ENCODE data around the gene CPNE2.
"Not testable (repeated sequence)": the region's sequence is repeated elsewhere in the genome, so short reads cannot be mapped to it uniquely, and the experiment has no call there.

The CPNE2 gene

DNA sequence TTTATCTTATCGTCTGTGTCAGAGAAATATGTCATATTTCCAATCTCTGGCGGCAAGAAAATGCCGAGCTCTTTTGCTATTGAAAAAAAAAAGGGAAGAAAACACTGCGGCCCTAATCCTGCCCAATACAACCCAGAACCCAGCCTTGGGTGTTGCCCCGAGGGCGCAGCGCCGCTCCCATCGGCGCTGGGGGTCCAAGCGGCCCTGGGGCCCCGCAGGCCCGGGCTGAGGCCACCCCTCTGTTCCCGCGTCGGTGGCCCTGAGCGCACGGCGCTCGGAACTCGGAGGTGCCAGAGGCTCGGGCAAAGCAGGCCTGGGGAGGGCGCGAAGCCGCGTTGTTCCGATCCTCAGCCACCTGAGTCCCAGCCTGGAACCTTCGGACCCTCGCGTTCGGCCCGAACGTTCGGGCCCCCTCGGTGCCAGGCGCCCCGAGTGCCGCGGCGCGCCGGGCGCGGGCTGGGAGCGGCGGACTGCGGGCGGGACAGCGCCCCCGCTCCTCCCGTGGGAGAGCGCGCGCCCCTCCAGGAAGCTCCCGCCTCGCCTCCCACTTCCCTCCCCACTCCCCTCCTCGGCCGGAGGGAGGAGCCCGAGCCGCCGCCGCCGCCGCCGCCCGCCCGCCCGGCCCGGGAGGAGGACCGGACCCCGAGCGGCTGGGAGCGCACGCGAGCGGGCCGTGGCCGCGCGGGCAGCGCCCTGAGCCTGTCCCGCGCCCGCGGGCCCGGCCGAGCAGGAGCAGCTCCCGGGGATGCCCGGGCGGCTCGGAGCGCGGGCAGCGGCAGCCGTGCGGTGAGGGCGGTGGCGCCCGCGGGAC, at the start of gene CPNE2:
Gene CPNE2, plus strand, starts transcription at position 609 of the 811 bp plus-strand sequence. CDS start 18,160 bp downstream, outside the sequence.
- peak in 2 of 3 experiments; percentile 72 to 82 for DNase-seq

DNA sequence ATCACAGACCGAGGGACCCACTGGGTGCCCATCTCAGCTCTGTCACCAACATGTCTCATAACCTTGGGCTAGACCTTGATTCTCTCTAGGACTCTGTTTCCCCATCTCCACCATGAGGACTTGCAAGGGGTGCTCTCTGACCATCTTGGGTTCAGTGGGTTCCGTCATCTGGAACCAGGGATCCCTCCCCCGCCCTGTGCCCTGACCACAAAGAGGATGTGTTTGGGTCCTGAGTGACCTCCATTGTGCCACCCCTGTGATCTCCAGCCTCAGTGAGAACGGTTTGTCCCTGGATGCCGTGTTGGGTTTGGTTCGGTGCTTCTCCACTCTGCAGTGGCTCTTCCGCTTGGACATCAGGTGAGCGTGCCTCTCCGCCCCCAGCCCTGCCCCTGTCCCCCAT, 49.1 kb upstream of the CPNE2 start:
- DNase-seq, result no peak

DNA sequence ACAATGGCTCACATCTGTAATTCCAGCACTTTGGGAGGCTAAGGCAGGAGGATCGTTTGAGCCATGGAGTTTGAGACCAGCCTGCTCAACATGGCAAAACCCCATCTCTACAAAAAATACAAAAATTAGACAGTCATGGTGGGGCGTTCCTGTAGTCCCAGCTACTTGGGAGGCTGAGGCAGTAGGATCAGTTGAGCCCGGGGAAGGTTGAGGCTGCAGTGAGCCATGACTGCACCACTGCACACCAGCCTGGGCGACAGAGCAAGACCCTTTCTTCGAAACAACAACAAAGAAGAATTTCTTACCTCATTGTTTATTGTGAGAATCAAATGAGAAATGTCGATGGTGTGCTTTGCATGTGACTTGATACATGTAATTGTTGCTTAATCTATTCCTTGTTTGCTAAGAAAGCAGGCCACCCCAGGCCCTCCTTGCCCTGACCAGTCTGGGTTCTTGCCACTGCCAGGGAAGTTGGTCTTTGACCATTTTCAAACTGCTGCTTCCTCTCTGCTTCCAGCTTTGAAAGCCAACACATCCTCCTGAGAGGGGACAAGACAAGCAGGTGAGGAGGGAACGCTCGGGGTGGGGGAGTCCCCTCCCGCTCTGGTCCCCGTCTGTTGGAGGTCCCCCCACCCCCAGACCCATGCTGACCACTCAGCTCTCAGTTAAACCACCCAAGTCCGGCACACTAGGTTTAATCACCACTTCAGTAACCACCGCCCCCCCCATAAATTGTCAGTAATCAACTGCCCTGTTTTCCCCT, 47.3 kb upstream of the CPNE2 start:
- DNase-seq, result no peak

DNA sequence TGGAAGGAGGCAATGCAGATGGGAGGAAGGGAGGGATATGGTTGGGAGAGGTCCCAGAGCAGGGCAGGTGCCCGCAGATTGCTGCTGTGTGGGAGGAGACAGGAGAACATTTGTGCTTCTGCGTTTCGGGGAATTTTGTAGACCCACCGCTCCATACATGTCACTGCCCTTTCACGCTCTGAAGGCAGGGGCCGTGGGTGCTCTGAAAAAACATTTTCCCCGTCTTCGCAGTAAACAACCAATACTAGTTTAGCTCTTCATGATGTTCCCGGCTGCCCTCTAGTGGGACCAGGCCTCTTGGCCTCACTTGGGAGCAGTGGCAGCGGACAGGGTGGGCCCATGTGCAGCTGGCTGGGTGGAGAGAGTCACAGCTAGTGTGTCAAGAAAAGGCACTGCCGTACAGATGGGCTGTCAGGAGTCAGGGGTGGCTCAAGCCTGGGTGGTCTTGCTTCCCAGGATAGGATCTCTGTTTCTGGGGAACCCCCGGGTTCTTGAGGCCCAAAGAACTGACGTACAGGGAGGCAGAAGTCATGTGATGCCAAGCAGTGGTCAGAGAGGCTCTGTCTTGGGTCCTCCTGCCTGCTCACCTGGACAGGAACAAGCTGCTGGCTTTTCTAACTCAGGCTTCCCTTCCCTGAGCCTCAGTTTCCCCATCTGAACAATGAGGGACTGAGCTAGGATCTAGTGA, 46.5 kb upstream of the CPNE2 start:
- no peak for DNase-seq

DNA sequence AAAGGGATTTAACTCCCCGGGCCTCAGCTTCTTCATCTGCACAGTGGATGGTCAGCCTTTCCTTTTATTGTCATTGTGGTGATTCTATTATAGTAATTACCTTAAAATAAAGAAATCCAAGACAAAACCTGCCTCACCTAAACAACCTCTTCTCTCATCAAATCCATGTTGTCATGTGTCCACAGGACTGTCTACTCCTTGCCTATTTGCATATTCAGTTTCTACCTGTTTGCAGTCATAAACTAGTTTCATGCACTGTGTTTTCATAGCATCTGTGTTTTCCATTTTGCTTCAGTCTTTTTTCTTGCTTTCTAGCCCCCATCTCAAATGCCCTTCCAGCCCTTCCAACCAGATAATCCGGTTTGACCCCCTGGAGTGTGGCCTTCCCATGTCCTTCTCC, 44.3 kb upstream of the CPNE2 start:
- DNase-seq, result peak in 2 of 3 experiments; percentile 7 to 41

DNA sequence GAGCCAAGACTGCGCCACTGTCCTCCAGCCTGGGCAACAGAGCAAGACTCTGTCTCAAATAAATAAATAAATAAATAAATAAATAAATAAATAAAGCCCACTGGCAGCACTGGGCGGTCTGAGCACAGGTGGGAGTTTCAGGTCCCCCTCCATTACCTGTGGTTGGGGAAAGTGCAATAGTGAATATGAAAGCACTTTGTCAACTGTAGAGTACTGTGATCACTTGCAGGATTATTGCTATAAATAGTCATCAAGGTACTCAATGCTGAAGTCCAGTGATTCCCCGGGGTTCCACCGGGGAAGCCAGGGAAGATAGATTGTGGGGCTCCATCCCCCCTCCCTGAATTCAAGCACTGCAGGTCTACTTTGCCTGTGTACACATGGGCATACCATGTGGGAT, 42.7 kb upstream of the CPNE2 start:
- DNase-seq, result no peak

DNA sequence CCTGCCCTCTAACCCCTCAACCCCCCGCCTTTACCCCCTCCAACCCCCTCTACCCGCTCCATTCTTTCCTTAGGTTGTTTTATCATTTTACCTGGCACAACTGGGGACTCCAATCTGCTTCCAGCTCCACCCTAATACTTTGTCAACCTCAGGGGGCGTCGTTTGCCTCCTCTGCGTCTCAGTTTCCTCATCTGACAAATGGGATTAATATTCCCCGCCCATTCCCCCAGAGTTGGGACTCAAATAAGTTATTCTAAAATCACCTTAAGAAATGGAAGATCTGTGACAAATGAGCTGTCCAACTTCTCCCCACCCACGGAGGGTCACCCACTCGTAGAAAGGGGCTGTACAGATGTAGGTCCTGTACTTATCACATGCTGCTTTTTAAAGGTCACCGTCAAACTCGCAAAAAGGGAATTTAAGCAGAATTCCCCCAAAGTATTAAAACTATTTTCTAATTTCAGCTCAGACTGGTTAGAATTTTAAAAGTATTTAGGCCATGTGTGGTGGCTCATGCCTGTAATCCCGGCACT, 40.6 kb upstream of the CPNE2 start:
- DNase-seq, result no peak

DNA sequence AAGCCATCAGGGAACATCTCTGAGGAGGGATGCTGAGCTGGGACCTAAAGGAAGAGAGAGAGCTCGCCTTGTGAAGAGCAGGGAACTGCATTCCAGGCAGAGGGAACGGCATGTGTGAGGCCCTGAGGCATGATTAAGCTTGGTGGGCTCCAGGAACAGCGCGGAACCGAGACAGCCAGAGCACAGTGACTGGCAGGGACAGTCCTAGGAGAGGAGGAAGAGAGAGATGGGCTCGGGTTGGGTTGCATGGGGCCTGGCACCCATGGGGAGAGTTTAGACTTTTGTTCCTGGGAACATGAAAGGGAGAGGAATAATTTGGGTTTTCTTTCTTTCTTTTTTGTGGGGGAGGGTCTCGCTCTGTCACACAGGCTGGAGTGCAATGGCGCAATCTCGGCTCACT, 39.2 kb upstream of the CPNE2 start:
- DNase-seq, result no peak

DNA sequence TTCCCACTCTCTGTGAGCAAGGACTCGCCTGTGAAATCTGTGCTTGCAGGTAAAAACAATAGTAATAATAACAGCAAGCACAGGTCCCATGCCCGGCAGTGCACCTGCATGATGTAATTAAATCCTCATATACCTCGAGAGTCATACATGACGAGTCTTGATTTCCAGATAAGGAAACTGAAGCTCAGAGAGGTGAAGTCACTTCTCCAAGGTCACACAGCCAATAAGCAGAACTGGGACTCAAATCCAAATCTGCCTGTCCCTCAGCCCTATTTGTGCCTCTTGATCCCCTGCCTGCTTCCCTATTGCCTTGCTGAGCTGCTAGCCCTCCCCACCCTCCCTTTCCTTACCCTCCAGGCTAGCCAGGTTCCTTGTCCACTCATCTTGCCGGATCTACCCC, 38.0 kb upstream of the CPNE2 start:
- no peak for DNase-seq

DNA sequence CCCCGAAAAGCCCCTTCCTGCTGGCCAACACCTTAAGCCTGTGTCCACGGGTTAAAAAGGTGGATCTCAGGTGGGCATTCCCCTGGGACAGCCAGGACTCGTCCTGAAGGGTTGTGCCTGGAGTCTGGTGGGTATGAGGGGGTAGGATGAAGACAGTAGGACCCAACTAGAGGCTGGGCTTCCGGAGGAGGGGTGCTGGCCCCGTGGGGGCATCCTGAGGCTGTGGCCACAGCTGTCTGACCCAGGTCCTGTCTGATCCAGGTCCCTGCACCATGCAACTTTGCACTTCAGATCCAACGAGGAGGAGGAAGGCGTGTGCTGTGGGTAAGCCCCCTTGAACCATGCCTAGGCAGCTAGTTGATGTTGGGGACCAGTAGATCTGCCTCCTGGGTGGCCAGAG, 37.6 kb upstream of the CPNE2 start:
- no peak for DNase-seq

DNA sequence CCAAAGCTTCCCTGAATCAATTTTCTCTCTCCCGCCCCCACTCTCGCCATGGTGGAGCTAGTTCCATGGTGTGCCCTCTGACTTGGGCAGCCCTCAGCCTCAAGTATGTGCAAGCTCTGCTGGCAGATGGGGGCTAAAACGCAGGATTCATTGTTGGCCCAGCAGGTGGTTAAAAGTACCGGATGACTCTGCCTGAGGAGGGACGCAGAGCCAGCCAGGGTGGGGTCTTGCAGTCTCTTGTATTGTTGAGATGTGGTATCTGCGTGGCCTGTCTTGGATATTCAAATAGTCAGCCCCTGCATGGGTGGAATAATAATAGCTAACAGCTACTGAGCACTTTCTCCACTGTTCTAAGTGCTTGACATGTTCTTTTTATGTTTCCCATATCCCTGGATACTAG, 36.7 kb upstream of the CPNE2 start:
- no peak for DNase-seq

DNA sequence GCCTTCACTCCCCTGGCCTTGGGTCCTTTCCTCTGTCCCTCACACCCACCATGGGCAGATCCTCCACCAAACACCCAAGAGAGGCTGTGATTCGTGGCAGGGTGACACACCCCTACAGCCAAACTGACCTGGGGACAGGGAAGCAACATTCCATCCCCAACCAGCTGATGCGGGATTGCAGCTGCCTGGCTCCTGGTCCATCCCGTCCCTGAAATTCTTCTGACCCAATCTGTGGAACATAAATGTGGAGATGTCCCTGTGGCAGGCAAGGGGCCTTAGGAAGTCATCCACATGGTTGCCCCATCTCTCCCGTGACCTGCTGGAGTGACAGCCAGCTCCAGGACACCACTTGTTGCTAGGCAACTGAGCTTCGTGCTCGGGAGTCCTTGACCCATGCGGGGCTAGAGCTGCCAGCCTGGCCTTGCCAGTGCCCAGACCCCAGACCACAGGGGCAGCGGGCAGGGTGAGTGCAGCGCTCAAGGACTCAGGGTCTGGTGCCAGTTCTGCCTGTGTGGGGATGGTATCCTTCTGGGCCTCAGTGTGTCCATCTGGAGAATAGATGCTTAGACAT, 34.0 kb upstream of the CPNE2 start:
- DNase-seq, result peak in 1 of 3 experiments; percentile 4

DNA sequence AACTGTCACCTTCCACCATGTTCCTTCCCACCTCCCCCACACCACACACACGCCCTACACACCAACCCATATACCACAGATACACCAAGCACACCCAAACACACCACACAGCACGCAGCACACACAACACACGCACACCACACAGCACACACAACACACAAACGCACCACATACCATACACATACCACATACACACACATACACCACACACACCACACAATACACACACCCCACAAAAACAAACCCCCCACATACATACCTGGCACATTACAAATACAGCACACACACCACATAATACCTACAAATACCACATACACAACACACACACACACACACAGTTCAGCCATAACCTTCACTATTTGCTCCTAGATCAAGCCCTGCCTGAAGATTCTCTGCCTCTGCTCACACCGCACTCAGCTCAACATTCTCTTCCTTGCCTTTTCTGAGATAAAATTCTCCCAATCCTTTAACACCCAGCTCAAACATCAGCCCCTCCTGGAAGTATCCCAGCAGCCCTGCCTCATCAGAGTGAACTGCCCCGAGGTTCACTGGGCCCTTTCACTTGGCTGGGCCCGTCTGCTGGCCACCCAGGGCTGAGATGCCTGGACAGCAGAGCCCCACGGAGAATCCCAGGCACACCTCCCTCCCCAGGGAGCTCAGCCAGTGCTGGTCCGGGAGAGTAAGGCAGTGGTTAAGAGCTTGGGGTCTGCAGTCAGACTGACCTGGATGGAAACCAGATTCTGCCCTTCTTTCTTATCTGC, 31.9 kb upstream of the CPNE2 start:
- no peak for DNase-seq

DNA sequence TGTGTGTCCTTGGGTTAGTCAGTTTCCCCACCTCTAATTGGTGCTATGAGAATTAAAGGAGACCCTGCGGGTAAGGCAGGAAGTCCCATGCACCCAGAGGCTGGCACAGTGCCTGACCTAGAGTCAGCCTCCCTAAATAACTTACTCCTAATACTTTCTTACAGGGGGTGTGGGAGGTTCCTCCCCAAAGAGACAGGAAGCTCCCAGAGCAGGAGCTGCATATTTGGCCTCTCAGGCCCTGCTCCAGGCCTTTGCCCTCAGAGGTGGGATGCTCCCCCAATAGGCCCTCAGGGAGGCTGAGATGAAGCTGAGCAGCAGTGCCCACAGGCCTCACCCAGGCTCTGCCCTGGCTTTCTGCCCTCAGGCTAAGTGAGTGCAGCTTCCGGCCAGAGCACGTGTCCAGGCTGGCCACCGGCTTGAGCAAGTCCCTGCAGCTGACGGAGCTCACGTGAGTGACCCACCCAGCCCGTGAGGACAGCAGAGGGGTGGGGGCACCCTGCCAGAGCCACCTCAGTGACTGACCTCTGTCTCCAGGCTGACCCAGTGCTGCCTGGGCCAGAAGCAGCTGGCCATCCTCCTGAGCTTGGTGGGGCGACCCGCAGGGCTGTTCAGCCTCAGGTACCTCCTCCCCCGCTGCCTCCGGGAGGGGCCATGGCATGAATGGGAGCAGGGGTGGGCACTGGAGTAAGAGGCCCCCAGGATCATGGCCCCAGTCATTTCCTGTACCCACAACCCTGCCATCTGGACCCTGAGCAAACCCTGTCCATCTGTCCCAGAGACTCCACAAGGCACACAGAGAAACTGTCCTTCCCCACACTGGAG, 31.1 kb upstream of the CPNE2 start:
- peak in 2 of 3 experiments; percentile 42 to 73 for DNase-seq

DNA sequence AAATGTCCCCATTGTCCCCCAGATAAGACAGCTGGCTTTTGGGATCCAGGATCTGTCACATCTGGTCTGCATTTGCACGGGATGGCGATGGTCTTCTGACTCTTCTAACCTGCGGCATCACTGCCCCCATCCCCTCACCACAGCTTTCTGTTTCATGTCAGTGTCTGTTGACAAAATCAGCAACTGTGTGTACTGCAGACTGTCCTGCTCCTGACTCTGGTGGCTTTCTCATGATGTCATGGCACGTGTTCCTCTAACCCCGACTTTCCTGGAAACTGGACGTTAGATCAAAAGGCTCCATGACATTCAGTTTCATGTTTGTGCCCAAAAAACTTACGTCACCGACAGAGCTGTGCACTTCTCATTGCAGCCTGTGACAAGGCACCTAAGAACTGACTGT, 30.1 kb upstream of the CPNE2 start:
- no peak for DNase-seq

DNA sequence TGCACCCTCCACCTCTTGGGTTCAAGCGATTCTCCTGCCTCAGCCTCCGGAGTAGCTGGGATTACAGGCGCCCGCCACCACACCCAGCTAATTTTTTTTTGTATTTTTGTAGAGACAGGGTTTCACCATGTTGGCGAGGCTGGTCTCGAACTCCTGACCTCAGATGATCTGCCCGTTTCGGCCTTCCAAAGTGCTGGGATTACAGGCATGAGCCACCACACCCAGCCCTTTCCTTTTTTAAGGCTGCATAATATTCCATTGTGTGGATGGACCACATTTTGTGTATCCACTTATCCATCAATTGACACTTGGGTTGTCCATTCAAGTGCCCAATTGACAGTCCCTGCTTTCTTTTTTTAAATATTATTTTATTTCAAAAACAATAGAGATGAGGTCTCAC, 29.2 kb upstream of the CPNE2 start:
- DNase-seq, result not testable (repeated sequence)

DNA sequence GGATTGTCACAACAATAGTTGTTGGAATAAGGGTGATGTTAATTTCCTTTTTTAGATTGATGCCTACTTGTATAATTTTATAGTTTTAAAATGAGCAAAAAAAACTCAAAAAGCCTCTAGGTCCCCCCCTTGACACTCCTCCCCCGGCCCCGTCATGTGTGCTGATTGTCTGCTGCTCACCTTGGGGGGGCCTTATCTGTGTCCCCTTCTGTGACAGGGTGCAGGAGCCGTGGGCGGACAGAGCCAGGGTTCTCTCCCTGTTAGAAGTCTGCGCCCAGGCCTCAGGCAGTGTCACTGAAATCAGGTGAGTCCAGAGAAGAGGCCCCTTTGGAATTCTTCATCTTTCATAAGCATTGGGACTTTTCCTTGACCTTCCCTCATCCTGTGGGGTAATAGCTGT, 27.4 kb upstream of the CPNE2 start:
- DNase-seq, result no peak

DNA sequence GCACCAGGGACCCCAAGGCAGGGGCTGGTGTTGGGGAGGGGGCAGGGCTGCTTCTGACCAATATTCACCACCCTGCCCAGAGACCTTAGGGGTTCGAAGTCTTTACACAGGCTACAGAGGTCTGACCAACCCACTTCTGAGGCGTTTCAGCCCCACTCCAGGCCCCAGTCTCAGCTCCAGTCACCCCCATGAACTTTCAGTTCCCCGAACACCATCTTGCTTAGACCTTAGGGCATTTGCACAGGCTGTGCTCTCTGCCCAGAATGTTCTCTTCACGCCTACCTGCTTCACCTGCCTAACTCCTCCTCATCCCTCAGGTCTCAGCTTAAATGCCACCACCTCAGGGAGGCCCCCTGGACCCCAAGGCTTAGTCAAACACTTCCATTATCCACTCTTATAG, 25.8 kb upstream of the CPNE2 start:
- DNase-seq, result no peak

DNA sequence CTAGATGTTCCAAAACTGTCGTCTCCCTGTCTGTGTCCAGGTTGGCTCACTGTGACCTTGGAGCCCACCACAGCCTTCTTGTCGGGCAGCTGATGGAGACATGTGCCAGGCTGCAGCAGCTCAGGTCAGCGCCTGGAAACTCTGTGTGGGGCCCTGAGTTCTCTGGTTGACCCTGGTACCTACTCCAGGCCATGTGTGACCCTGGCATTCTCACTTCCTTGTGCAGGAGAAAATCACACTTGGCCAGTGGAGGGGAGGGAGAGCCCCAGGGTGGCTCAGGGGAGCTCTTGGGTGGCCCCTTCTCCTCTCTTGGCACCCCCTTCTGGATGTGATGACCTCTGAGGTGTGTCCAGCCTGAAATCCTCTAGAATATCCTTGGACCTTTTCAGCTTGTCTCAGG, 25.0 kb upstream of the CPNE2 start:
- no peak for DNase-seq

DNA sequence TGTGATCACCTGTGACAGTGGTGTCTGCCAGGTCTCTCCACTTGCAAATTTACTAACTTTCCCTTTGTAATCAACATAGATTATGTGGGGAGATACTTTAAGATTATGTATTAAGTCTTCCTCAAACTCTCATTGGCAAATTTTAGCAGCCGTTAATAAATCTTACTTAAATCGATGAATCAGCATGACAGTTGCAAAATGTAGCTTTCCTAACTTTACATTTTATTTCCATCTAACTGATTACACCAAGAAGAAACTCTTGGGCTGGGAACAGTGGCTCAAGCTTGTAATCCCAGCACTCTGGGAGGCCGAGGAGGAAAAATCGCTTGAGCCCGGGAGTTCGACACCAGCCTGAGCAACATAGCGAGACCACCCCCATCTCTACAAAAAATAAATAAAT, 23.3 kb upstream of the CPNE2 start:
- no peak for DNase-seq

DNA sequence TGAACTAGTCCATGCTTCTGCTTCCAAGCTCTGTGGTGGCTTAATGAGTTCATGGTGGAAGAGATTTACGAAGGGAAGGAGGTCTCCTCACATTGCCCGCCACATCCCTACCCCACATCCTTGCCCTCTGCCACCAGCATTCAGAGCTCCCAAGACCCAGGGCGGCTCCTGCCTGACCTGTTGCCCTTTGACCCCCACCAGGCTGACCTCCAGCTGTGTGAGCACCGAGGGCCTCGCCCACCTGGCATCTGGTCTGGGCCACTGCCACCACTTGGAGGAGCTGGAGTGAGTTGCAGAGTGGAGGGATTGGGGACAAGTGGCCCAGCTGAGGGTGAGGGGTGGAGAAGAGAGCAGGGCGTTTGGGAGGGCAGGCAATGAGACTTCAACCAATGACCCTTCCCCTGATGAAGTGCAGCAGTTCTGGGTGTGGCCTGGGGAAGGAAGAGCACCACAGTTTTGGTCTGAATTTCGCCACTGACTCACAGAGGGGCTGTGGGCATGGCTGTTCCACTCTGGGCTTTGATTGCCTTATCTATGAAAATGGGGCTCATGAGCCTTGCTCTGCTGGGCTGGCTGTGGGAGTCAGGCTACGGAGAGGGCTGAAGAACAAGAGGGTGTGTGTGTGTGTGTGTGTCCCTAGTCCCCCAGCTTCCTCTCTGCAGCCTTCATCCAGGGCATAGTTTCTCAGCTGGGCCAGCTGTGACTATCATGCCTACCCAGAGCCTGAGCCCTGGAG, 22.6 kb upstream of the CPNE2 start:
- no peak for DNase-seq

Measured in NCI-H1417 (cell line).